Parathyroid adenoma (tissue), 2 donors: Measurements from ENCODE around the gene SRCAP.
A peak's percentile ranks its signal among the peaks of the same experiment; 100 is the strongest.

ENCODE experiments used
- H2AFZ ChIP-seq: fragments of 300-600 bp; sonication (generic); one replicate; pipeline ENCODE4 v1.7.0; 2017; ENCODE audit warnings: antibody characterized with exemption, mild to moderate bottlenecking
- H3K27ac ChIP-seq: fragments of 300-600 bp; sonication (generic); one replicate; pipeline ENCODE4 v1.7.0; 2017
- H3K27me3 ChIP-seq: fragments of 300-600 bp; sonication (generic); one replicate; pipeline ENCODE4 v1.7.0; 2017; ENCODE audit warnings: low read length; ENCODE audit not compliant: control insufficient read depth, insufficient read depth
- H3K36me3 ChIP-seq: fragments of 300-600 bp; sonication (generic); one replicate; pipeline ENCODE4 v1.7.0; 2017; ENCODE audit warnings: low read length; ENCODE audit not compliant: control insufficient read depth, insufficient read depth
- H3K4me1 ChIP-seq: fragments of 300-600 bp; sonication (generic); one replicate; pipeline ENCODE4 v1.7.0; 2017; ENCODE audit warnings: control low read depth
- H3K4me2 ChIP-seq: fragments of 300-600 bp; sonication (generic); one replicate; pipeline ENCODE4 v1.7.0; 2017; ENCODE audit warnings: low read length
- H3K4me3 ChIP-seq: fragments of 300-600 bp; sonication (generic); one replicate; pipeline ENCODE4 v1.7.0; 2017; ENCODE audit warnings: low read depth, low read length
- H3K79me2 ChIP-seq: fragments of 300-600 bp; sonication (generic); one replicate; pipeline ENCODE4 v1.7.0; 2017; ENCODE audit warnings: control low read depth
- H3K9ac ChIP-seq: fragments of 300-600 bp; sonication (generic); one replicate; pipeline ENCODE4 v1.7.0; 2017; ENCODE audit warnings: mild to moderate bottlenecking
- H3K9me3 ChIP-seq: fragments of 300-600 bp; sonication (generic); one replicate; pipeline ENCODE4 v1.7.0; 2017; ENCODE audit warnings: low read length; ENCODE audit not compliant: control insufficient read depth
- TF ChIP-seq, protein P1 (sequence below): fragments of 300-600 bp; sonication (generic); IDR thresholded peaks from one replicate; pipeline ENCODE4 v1.7.0; 2017; ENCODE audit warnings: antibody characterized with exemption, mild to moderate bottlenecking
- donor health status: primary hyperparathyroidism.

SRCAP gene

DNA sequence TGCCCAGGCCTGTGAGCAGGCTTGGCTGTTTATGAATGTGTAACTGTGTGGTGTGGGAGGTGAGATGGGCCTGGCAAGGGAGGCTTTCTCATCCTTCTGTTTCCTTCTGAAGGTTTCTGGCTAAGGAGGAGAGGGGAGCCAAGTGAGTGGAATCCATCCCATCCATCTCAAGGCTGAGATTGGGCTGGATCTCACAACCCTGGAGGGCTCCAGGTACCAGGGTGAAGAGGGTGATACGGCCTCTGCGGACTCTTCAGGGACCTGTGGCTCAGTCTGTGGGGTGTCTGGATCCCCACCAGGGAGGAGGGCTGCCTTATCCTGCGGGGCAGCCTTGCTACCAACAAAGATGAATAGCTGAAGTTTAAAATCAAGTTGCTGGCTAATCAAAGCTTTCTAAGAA, 81.0 kb downstream of the SRCAP start:
- H3K36me3 ChIP-seq = no peaks in the 10 kb centered on the region
- H3K27me3 ChIP-seq = no peaks in the 10 kb centered on the region
- peaks cover 27% of the 10 kb centered on the region for H3K4me1 ChIP-seq
- no peak overlapping the region for H3K4me2 ChIP-seq
- H2AFZ ChIP-seq = no peak overlapping the region
- TF ChIP-seq, protein P1, sequence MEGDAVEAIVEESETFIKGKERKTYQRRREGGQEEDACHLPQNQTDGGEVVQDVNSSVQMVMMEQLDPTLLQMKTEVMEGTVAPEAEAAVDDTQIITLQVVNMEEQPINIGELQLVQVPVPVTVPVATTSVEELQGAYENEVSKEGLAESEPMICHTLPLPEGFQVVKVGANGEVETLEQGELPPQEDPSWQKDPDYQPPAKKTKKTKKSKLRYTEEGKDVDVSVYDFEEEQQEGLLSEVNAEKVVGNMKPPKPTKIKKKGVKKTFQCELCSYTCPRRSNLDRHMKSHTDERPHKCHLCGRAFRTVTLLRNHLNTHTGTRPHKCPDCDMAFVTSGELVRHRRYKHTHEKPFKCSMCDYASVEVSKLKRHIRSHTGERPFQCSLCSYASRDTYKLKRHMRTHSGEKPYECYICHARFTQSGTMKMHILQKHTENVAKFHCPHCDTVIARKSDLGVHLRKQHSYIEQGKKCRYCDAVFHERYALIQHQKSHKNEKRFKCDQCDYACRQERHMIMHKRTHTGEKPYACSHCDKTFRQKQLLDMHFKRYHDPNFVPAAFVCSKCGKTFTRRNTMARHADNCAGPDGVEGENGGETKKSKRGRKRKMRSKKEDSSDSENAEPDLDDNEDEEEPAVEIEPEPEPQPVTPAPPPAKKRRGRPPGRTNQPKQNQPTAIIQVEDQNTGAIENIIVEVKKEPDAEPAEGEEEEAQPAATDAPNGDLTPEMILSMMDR = no peak
- peak overlapping the region; percentile 1 for H3K27ac ChIP-seq
- no peaks in the 10 kb centered on the region for H3K9me3 ChIP-seq
- no peak overlapping the region for H3K9ac ChIP-seq
- H3K4me3 ChIP-seq = no peak overlapping the region
- H3K79me2 ChIP-seq = peaks cover 2% of the 10 kb centered on the region

DNA sequence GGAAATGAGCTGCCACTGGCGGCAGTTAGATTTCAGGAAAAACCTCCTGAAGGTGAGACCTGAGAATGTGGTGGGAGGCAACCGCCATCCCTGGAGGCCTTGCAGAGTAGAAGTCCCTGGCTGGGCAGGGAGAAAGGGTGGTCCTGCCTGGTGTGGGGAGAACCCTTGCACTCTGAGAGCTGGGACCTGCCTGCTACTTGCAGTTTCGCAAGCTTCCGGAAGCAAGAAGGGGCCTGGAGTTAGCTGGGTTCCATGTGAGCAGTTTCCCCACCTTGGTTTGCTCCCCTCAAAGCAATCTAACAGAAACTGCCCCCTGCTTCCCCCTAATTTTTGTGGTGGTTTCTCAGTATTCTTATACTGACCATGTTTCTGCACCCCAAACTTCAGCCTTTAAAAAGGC, 81.6 kb downstream of the SRCAP start:
- no peaks in the 10 kb centered on the region for H3K27me3 ChIP-seq
- peak overlapping the region; percentile 1 for H3K27ac ChIP-seq
- TF ChIP-seq, protein P1 = no peak
- H3K4me1 ChIP-seq = peaks cover 28% of the 10 kb centered on the region
- H3K9me3 ChIP-seq = no peaks in the 10 kb centered on the region
- no peak overlapping the region for H3K4me3 ChIP-seq
- H2AFZ ChIP-seq = no peak overlapping the region
- H3K36me3 ChIP-seq = no peaks in the 10 kb centered on the region
- peaks cover 2% of the 10 kb centered on the region for H3K79me2 ChIP-seq
- no peak overlapping the region for H3K4me2 ChIP-seq
- H3K9ac ChIP-seq = no peak overlapping the region

DNA sequence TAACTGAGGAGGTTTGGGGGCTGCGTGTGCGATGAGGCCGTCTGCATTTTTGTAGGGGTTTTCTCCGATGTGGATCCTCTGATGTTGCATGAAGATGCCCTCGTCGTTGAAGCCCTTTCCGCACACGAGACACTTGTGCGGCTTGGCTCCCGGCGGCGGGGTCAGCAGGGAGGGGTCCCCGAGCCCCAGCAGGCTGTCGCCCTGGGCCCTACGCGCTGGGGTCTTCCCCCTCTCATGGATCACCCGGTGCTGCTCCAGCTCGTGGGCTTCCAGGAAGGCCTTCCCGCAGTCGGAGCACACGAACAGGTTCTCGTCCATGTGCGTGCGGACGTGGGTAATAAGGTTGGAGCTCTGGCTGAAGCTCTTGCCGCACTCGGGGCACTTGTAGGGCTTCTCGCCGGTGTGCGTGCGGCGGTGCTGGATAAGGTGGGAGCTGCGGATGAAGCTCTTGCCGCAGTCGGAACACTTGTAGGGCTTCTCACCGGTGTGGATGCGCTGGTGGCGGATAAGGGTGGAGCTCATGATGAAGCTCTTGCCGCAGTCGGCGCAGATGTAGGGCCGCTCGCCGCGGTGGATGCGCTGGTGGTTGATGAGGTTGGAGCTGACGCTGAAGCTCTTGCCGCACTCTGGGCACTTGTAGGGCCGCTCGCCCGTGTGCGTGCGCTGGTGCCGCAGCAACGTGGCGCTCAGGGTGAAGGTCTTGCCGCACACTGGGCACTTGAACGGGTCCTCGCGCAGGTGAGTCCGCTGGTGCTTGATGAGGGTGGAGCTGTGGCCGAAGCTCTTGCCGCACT, 83.7 kb downstream of the SRCAP start:
- peaks cover 21% of the 10 kb centered on the region for H3K4me1 ChIP-seq
- TF ChIP-seq, protein P1 = no peak

DNA sequence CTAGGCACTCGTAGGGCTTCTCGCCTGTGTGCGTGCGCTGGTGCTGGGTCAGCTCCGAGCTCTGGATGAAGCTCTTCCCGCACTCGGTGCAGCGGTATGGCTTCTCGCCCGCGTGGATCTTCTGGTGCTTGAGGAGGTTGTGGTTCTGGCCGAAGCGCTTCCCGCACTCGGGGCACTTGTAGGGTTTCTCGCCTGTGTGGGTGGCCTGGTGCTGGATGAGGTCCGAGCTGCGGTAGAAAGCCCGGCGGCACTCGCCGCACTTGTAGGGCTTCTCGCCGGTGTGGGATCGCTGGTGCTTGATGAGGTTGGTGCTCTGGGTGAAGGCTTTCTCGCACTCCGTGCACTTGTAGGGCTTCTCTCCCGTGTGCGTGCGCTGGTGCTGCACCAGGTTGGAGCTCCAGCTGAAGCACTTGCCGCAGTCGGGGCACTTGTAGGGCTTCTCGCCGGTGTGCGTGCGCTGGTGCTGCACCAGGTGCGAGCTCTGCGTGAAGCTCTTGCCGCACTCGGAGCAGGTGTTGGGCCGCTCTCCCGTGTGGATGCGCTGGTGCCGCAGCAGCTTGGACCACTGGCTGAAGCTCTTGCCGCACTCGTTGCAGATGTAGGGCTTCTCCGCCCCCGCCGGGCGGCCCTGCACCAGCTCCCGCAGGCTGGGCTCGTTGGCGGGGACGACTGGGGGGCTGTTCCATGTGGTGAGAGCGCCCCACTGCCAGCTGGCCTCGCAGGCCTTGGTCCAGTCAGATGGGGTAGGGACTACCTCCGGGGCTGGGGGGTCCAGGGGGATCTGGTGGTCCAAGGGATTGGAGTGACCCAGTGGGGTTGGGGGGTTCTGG, 84.5 kb downstream of the SRCAP start:
- Histone ChIP-seq H3K4me1 (peaks cover 15% of the 10 kb centered on the region), H3K36me3 (no peaks in the 10 kb centered on the region), H3K27me3 (no peaks in the 10 kb centered on the region), H3K27ac (no peak overlapping the region), H3K4me2 (no peak overlapping the region), H3K9ac (no peak overlapping the region), H2AFZ (no peak overlapping the region), H3K9me3 (no peaks in the 10 kb centered on the region), H3K4me3 (no peak overlapping the region), H3K79me2 (peaks cover 2% of the 10 kb centered on the region)
- TF ChIP-seq, protein P1 = no peak

More for the DNA sequence above, 83.7 kb downstream of the SRCAP start:
- peaks cover 2% of the 10 kb centered on the region for H3K79me2 ChIP-seq
- H3K9ac ChIP-seq = no peak overlapping the region
- no peak overlapping the region for H2AFZ ChIP-seq
- no peak overlapping the region for H3K4me2 ChIP-seq
- no peak overlapping the region for H3K4me3 ChIP-seq
- H3K9me3 ChIP-seq = no peaks in the 10 kb centered on the region
- H3K27me3 ChIP-seq = no peaks in the 10 kb centered on the region
- no peak overlapping the region for H3K27ac ChIP-seq
- H3K36me3 ChIP-seq = no peaks in the 10 kb centered on the region
